Measurements from ENCODE around the gene ZNF823.

DNA sequence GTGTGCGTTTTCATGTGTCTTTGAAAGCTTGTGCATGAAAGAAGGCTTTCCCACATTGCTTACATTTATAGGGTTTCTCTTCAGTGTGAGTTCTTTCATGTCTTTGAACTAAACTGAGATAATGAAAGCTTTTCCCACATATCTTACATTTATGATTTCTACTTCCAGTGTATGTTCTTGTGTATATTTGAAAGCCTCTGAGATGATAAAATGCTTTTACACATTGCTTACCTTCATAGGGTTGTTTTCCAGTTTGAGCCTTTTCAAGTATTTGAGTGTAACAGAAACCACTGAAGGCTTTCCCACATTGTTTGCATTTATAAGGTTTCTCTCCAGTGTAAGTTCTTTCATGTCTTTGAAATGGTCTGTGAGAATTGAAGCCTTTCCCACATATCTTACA, 18.2 kb upstream of the ZNF823 start:
- TF ChIP-seq, protein P1, sequence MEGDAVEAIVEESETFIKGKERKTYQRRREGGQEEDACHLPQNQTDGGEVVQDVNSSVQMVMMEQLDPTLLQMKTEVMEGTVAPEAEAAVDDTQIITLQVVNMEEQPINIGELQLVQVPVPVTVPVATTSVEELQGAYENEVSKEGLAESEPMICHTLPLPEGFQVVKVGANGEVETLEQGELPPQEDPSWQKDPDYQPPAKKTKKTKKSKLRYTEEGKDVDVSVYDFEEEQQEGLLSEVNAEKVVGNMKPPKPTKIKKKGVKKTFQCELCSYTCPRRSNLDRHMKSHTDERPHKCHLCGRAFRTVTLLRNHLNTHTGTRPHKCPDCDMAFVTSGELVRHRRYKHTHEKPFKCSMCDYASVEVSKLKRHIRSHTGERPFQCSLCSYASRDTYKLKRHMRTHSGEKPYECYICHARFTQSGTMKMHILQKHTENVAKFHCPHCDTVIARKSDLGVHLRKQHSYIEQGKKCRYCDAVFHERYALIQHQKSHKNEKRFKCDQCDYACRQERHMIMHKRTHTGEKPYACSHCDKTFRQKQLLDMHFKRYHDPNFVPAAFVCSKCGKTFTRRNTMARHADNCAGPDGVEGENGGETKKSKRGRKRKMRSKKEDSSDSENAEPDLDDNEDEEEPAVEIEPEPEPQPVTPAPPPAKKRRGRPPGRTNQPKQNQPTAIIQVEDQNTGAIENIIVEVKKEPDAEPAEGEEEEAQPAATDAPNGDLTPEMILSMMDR (IDR thresholded peaks at IDR 0.05), result no peak
- no peak for TF ChIP-seq POLR2AphosphoS5 (IDR thresholded peaks at IDR 0.05)
- TF ChIP-seq POLR2A (IDR thresholded peaks at IDR 0.05), result no peak
- no peak for TF ChIP-seq EP300 (IDR thresholded peaks at IDR 0.05)

All from upper lobe of left lung (tissue), 4 donors.